HL-60 (cell line): ENCODE measurements around the gene SLPI.

Experiments
- DNase-seq, 2 experiments: peaks; one replicate each; pipeline ENCODE4 v3.0.0-alpha.2; 2010 to 2020; ENCODE audit warnings: low read depth in 1 of 2, low spot score in 1 of 2
- H3K27ac ChIP-seq: fragments of 250-450 bp; sonication (Bioruptor Pico); replicated peaks from 2 replicates; pipeline ENCODE4 v1.5.1; 2020; ENCODE audit warnings: mild to moderate bottlenecking, moderate library complexity
- H3K27me3 ChIP-seq: fragments of 250-450 bp; sonication (Bioruptor Pico); 2 replicates; pipeline ENCODE4 v1.5.1; 2021; ENCODE audit warnings: mild to moderate bottlenecking, moderate library complexity; ENCODE audit not compliant: insufficient read depth, poor library complexity, severe bottlenecking
- H3K4me3 ChIP-seq: replicated peaks from 2 replicates; pipeline ENCODE4 v1.5.1; 2011; ENCODE audit warnings: mild to moderate bottlenecking, control low read depth, low read length; ENCODE audit not compliant: insufficient read depth
- CTCF ChIP-seq: IDR thresholded peaks from one replicate; pipeline ENCODE4 v1.5.1; 2011; ENCODE audit warnings: low read length, control low read depth, inconsistent platforms; ENCODE audit not compliant: insufficient read depth
- GABPA ChIP-seq: IDR thresholded peaks from 2 replicates; pipeline ENCODE4 v1.6.1; 2012; ENCODE audit warnings: low read depth
- POLR2AphosphoS5 ChIP-seq: IDR thresholded peaks from 2 replicates; pipeline ENCODE4 v1.6.1; 2012; ENCODE audit warnings: low read depth
- REST ChIP-seq: IDR thresholded peaks from 2 replicates; pipeline ENCODE4 v1.6.1; 2012; ENCODE audit warnings: low read depth; ENCODE audit not compliant: insufficient replicate concordance
- SPI1 ChIP-seq: IDR thresholded peaks from 2 replicates; pipeline ENCODE4 v1.6.1; 2012; ENCODE audit warnings: low read depth, mild to moderate bottlenecking, borderline replicate concordance

The SLPI gene

GRCh38 chr20:45238139-45238538 lies 16.2 kb downstream of the SLPI start:
- H3K27me3 ChIP-seq = peaks cover 2% of the 10 kb centered on the region
- DNase-seq = no peak
- no peak for TF ChIP-seq SPI1
- H3K27ac ChIP-seq = no peak overlapping the region
- H3K4me3 ChIP-seq = no peak overlapping the region

GRCh38 chr20:45235995-45236394 lies 18.4 kb downstream of the SLPI start:
- Histone ChIP-seq H3K27ac (no peak overlapping the region), H3K4me3 (no peak overlapping the region), H3K27me3 (peaks cover 2% of the 10 kb centered on the region)
- no peak for TF ChIP-seq GABPA
- no peak for TF ChIP-seq REST
- TF ChIP-seq CTCF = no peak
- no peak for TF ChIP-seq POLR2AphosphoS5
- TF ChIP-seq SPI1 = no peak
- no peak for DNase-seq

- H3K27me3 ChIP-seq = no peaks in the 10 kb centered on the region
- TF ChIP-seq CTCF = no peak
- TF ChIP-seq SPI1 = no peak
- no peak for TF ChIP-seq POLR2AphosphoS5
- TF ChIP-seq GABPA = no peak
- TF ChIP-seq REST = no peak
- no peak overlapping the region for H3K27ac ChIP-seq
- H3K4me3 ChIP-seq = no peak overlapping the region
- no peak for DNase-seq
Measured at GRCh38 chr20:45230631-45231030, 23.7 kb downstream of the SLPI start.

GRCh38 chr20:45229264-45230056 lies 24.9 kb downstream of the SLPI start:
- H3K4me3 ChIP-seq = no peak overlapping the region
- no peak overlapping the region for H3K27ac ChIP-seq
- no peaks in the 10 kb centered on the region for H3K27me3 ChIP-seq
- TF ChIP-seq CTCF = peak; percentile 48
- no peak for TF ChIP-seq POLR2AphosphoS5
- peak; percentile 88 for TF ChIP-seq GABPA
- peak; percentile 33 to 72 for DNase-seq
